SU-DHL-6 (cell line): ENCODE data around the gene GPSM1.

Experiments
- H2AFZ ChIP-seq: fragments of 200-600 bp; sonication (generic); 2 replicates; pipeline ENCODE4 v1.6.1; 2014; ENCODE audit warnings: low read depth, mild to moderate bottlenecking, moderate library complexity, mixed read lengths, antibody characterized with exemption, low read length; ENCODE audit not compliant: severe bottlenecking
- H3F3A ChIP-seq: fragments of 200-600 bp; shearing (Covaris generic); 2 replicates; pipeline ENCODE4 v1.6.0; 2016; ENCODE audit warnings: antibody characterized with exemption, mild to moderate bottlenecking; ENCODE audit not compliant: insufficient read depth
- H3K27ac ChIP-seq: fragments of 200-600 bp; sonication (generic); 2 replicates; pipeline ENCODE4 v1.5.1; 2016; ENCODE audit warnings: low read depth, mild to moderate bottlenecking, low read length, moderate library complexity, mixed read lengths
- H3K27me3 ChIP-seq: fragments of 200-600 bp; sonication (generic), shearing (Covaris generic); 2 replicates; pipeline ENCODE4 v1.6.0; 2014; ENCODE audit warnings: mild to moderate bottlenecking, low read length
- H3K36me3 ChIP-seq: fragments of 200-600 bp; sonication (generic); 2 replicates; pipeline ENCODE4 v1.6.1; 2014; ENCODE audit warnings: mild to moderate bottlenecking, low read length, mixed read lengths
- H3K4me2 ChIP-seq: fragments of 300-600, 200-600 bp; shearing (Covaris generic), sonication (generic); 2 replicates; pipeline ENCODE4 v1.6.0; 2014; ENCODE audit warnings: low read length, low read depth, mild to moderate bottlenecking; ENCODE audit not compliant: poor library complexity, severe bottlenecking
- H3K4me3 ChIP-seq: fragments of 200-600 bp; sonication (generic); 2 replicates; pipeline ENCODE4 v1.5.1; 2014; ENCODE audit warnings: antibody characterized with exemption, low read length, mild to moderate bottlenecking, mixed read lengths; ENCODE audit not compliant: insufficient read depth, poor library complexity, severe bottlenecking
- H3K79me2 ChIP-seq: fragments of 200-600 bp; sonication (generic); 2 replicates; pipeline ENCODE4 v1.6.1; 2014; ENCODE audit warnings: mild to moderate bottlenecking, low read length, moderate library complexity; ENCODE audit not compliant: insufficient read depth
- H3K9ac ChIP-seq: fragments of 200-600 bp; sonication (generic); 2 replicates; pipeline ENCODE4 v1.7.0; 2014; ENCODE audit warnings: mild to moderate bottlenecking, low read length
- H3K9me2 ChIP-seq: fragments of 200-600 bp; sonication (generic); replicated peaks from 2 replicates; pipeline ENCODE4 v1.6.1; 2014; ENCODE audit warnings: low read length; ENCODE audit not compliant: insufficient read depth
- H3K9me3 ChIP-seq: fragments of 200-600 bp; sonication (generic); 2 replicates; pipeline ENCODE4 v1.6.1; 2014; ENCODE audit warnings: low read length, mixed read lengths; ENCODE audit not compliant: insufficient read depth
- H4K20me1 ChIP-seq: fragments of 200-600 bp; sonication (generic); 2 replicates; pipeline ENCODE4 v1.6.1; 2014; ENCODE audit warnings: low read depth, mild to moderate bottlenecking, antibody characterized with exemption, low read length, moderate library complexity, mixed read lengths
- CTCF ChIP-seq: fragments of 200-600 bp; sonication (generic); IDR thresholded peaks from one replicate; pipeline ENCODE4 v1.5.1; 2017; ENCODE audit warnings: antibody characterized with exemption, mild to moderate bottlenecking, low read length, moderate library complexity; ENCODE audit not compliant: insufficient read depth, poor library complexity, severe bottlenecking
- EZH2phosphoT487 ChIP-seq: fragments of 200-600 bp; sonication (generic), shearing (Covaris generic); conservative IDR thresholded peaks from 2 replicates; pipeline ENCODE4 v1.6.1; 2018; ENCODE audit warnings: mild to moderate bottlenecking, antibody characterized with exemption, low read length, moderate library complexity, mixed read lengths

The GPSM1 gene

GRCh38 chr9:136312009-136312375 is 15.3 kb upstream of the GPSM1 start:
- no peaks in the 10 kb centered on the region for H3K79me2 ChIP-seq
- H3K9ac ChIP-seq = no peak overlapping the region
- no peak overlapping the region for H3K4me2 ChIP-seq
- H3K27me3 ChIP-seq = no peaks in the 10 kb centered on the region
- H4K20me1 ChIP-seq = no peaks in the 10 kb centered on the region
- no peak overlapping the region for H3K4me3 ChIP-seq
- H3F3A ChIP-seq = 0 out of 2 replicates have a peak, but pooled peaks cover 6% of the 10 kb centered on the region
- H3K36me3 ChIP-seq = no peaks in the 10 kb centered on the region
- H3K9me2 ChIP-seq = no peaks in the 10 kb centered on the region
- TF ChIP-seq CTCF (no peak), EZH2phosphoT487 (no peak)
- no peak overlapping the region for H2AFZ ChIP-seq
- H3K27ac ChIP-seq = no peak overlapping the region
- H3K9me3 ChIP-seq = peaks cover 27% of the 10 kb centered on the region; the same call in 1 of the 2 replicates

- Histone ChIP-seq H3K9me2 (no peaks in the 10 kb centered on the region), H3K4me2 (no peak overlapping the region), H3K36me3 (no peaks in the 10 kb centered on the region), H2AFZ (no peak overlapping the region), H3K4me3 (no peak overlapping the region), H3K27me3 (no peaks in the 10 kb centered on the region), H3K9ac (no peak overlapping the region), H4K20me1 (no peaks in the 10 kb centered on the region), H3K9me3 (peaks cover 25% of the 10 kb centered on the region; the same call in 1 of the 2 replicates), H3K27ac (no peak overlapping the region), H3F3A (0 out of 2 replicates have a peak, but pooled peaks cover 6% of the 10 kb centered on the region), H3K79me2 (no peaks in the 10 kb centered on the region)
- TF ChIP-seq EZH2phosphoT487 = no peak
- TF ChIP-seq CTCF = no peak
These were observed 14.9 kb upstream of the GPSM1 start for GRCh38 chr9:136312436-136312835.

- H3K27me3 ChIP-seq = no peaks in the 10 kb centered on the region
- no peaks in the 10 kb centered on the region for H3K36me3 ChIP-seq
- no peak overlapping the region for H3K4me3 ChIP-seq
- TF ChIP-seq CTCF (no peak), EZH2phosphoT487 (no peak)
- H2AFZ ChIP-seq = no peak overlapping the region
- H4K20me1 ChIP-seq = no peaks in the 10 kb centered on the region
- H3K79me2 ChIP-seq = no peaks in the 10 kb centered on the region
- H3K9me3 ChIP-seq = peaks cover 16% of the 10 kb centered on the region; the same call in 1 of the 2 replicates
- H3F3A ChIP-seq = 0 out of 2 replicates have a peak, but pooled peaks cover 1% of the 10 kb centered on the region
- H3K9me2 ChIP-seq = no peaks in the 10 kb centered on the region
- no peak overlapping the region for H3K4me2 ChIP-seq
- no peak overlapping the region for H3K9ac ChIP-seq
- H3K27ac ChIP-seq = no peak overlapping the region
These were observed 14.0 kb upstream of the GPSM1 start for GRCh38 chr9:136313111-136314055.
